Pons (tissue), 1 donor: ENCODE measurements around the gene TMPRSS15.

Source experiments
- DNase-seq: peaks from one replicate; pipeline ENCODE4 v3.0.0-alpha.2; 2016; ENCODE audit warnings: low spot score

TMPRSS15 gene

DNA sequence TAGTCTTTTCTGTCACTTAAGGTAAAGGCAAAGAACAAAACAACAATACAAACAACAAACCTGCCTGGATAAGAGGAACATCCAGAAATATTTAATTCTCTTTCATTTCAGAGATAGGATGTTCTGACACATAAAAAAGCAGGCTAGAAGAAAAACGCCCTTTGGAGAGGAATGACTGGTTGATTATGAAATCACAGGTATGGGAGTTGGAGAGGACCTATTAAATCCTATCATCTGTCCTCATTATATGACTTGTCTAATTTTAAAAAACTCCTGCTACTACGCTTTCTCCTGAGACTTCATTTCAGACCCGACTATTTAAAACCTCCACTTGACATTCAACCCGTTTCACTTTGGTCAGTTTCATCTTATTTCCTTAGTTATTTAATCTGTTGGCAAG is 54.1 kb downstream of the TMPRSS15 start:
- no peak for DNase-seq

DNA sequence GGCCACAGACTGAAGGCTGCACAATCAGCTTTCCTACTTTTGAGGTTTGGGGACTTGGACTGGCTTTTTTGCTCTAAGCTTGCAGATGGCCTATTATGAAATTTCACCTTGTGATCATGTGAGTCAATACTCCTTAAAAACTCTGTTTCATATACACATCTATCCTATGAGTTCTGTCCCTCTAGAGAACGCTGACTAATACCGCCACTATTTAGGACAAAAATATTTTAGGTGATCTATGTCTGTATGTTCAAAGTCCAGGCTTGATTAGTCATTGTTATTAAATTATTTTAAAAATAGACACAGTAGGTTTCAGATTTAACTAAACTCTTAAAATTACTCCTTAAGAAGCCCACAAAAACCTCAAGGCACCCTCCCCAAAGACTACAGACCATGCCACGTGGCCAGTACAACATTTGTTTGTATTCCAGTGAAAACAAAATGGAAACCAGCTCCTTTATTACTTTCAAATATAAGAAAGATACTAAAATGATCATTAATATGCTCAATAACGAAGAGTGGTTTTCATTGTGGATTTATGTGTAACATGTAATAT is 63.1 kb downstream of the TMPRSS15 start:
- DNase-seq = no peak

DNA sequence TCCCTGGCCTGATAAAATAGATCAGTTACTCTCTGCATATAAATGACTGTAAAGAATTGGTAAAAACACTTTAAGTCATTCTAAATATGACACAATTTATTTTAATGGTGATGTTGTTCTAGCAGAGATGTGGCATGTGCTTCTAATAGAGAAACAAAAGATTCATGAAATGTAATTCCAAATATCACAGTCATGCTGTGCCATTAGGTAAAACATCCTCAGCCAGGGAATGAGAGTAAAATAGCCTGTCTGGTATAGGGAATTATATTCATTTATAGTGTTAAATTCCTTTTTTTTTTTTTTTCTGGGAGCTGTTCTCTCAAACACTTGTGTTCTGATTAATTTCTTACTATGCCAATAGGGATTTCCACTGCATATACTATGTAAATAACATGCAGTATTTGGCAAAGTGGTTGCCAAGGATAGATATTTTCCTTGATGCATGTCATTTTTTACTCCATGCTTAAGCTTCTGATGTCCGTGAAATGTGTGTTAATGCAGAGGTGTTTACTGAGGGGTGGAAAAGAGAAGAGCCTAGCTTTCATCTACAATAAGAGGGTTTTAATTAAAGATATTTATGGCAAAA is 67.8 kb downstream of the TMPRSS15 start:
- no peak for DNase-seq

DNA sequence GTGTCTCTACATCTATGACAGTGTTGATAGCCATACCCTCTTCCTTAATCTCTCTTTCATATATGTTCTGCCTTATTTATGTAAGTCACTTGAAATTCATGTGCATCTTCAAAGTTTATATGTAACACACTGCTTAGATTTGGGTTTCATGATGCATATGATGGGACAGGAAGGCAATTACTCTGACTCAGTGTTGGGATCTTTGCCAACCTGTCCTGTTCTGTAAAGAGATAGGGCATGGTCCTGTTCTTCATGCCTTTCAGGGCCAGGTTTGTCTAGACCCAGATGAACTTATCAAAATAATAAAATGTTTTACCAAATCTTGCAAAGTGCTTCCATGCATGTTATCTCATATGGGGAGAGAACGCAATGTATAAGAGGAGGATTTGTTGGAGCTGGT is 69.5 kb downstream of the TMPRSS15 start:
- no peak for DNase-seq

DNA sequence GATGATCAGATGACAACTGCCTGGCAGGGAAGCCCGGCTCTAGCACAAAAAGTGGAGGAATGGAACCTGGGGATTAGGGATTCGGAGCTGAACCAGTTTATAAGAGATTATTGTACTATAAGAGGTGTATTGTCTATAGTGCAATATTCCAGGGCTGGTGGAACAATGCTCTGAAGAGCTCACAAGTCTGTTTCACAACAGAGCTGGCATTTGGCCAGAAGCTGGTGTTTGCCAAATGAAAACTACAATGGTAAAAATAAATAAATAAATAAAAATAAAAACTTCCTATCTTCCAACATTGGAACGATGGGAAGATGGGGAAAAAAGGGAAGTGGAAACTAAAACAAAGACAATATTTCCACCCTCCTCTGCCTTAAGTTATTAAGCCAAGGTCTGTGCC is 85.4 kb downstream of the TMPRSS15 start:
- DNase-seq = no peak

DNA sequence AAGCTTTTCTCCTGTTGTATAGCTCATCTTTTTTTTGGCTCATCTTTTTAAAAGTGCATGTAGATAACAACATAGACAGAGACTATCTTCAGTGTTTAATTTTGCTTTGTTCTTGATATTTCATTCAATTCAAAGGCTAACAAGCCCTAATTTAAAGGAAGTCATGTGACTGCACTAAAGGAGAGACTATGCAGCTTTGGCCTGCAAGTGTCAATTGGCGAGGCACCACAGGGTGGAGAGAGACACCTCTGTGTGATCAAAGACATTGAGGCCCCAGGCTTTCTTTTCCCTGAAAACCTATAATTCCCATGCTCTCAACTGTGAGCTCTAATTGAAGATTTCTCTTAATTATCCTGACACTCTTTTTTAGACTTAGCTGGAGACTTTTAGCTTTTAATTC is 105.4 kb downstream of the TMPRSS15 start:
- no peak for DNase-seq

DNA sequence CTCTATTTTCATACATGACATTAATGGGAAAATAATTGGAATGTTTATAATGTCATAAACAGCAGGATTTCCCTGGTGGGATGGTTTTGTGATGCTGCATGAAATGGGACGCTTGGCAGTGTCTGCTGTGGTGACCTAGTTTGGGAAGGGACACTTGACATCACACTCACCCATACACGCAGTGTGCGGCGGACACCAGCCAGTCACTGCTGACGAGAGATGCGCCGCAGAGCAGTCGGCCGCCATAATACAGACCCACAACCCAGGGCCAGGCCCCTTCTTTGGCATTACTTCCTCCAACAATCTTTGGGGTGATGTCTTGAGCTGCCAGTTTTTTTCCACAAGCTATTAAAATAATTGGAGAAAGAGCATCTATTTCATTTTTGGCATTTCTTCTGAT is 109.5 kb downstream of the TMPRSS15 start:
- no peak for DNase-seq

DNA sequence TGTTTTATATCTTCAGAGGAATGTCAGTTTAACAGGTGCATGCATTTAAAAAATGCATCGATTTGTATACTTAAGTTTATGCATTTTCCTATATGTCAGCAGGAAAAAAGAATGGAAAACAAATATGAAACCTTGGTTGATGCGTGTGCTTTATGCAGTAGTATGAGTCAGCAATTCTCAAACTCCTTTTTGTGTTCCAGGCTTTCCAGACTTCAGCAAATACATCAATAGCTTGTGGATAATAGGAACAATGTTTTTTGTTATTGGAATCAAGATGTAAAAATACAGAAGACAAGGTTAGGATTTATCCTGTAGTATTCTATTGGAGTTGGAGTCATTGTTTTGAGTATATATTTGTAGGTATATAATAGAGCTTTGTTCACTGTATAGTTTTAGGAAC is 113.7 kb downstream of the TMPRSS15 start:
- no peak for DNase-seq

DNA sequence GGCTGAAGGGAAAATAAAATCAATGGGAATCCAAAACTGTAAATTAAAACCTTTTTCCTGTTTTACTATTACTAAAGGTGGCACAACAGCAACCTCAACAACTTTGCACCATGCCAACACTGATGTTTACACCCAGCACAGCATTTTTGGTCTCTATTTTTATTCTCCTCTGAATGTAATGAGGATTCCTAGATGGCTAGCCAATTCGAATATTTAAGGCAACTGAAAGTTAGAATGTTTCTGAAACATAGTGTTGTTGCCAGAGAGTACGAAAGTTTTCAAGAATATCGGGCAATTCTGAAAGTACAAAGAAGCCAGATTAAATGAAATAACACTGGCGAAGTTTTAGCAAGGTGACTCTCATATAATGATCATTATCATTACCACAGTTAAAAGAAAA is 118.2 kb downstream of the TMPRSS15 start:
- no peak for DNase-seq

DNA sequence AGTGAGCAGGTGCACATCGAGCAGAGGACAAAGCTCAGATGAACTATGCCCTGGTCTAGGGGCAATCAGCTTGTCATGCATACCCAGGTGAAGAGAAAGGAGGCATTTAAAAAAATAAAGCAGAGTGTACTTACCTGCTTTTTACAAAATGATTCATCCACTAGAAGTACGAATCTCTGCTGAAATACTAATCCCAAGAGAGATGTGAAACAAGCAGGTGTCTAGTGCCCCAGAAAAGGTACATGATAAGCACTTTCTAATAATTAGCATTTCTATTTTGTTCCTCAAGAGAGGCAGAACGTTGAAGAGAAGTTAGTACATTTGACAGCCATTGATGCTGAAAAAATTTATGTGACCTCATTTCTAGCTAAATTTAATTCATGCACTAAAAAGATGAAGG is 127.8 kb downstream of the TMPRSS15 start:
- no peak for DNase-seq

DNA sequence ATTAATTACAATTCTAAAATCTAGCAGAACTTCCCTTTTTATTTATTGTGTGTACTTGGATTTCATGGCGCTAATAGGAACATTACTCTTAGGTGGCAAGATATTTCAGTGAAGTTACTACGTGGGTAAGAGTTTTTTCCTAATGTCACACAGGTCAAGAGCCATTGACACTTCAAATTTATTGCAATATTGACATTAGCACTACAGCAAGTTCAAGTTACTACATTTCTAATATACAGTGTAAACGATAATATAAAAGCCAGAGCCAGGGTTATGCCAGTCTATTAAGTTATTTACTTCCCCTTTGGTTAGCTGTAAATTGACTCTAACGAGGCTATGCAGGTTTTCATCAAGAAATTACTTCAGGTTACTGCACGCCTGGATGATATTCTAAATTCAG is 129.2 kb downstream of the TMPRSS15 start:
- DNase-seq = no peak

DNA sequence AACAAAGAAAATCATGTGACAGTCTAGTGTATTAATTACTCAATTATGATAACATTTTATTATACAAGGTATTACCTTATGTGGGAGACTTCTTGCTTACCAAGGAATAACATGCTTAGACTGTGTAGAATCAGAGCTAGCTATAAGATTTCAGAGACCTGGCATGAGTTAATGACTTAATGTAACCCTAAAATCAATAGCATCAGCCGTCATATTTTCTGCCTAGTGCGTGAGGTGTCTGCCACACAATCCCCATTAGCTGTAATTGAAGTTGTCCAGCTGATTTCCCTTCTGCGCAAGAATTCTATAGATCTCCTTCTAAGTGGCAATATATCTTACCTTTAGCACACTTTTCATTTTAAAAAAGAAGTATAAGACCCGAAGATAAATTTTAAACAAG is 130.2 kb downstream of the TMPRSS15 start:
- DNase-seq = no peak

DNA sequence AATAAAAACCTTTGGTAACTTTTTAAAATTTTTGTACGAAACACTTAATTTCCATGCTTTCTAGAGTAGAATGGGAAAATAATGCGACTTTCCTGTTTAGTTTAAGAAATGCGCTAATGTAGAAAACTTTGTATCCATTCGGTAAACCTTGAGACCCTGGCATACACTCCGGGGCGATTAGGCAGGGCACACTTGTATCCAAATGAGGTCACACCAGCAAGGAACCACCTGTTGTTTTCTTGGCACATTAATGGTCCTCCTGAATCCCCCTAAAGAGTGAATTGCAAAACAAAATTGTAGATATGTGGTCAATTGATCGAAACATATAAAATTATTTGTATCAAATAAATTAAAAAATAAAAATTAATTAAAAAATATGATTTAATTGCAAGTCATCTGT is 133.7 kb downstream of the TMPRSS15 start:
- no peak for DNase-seq

DNA sequence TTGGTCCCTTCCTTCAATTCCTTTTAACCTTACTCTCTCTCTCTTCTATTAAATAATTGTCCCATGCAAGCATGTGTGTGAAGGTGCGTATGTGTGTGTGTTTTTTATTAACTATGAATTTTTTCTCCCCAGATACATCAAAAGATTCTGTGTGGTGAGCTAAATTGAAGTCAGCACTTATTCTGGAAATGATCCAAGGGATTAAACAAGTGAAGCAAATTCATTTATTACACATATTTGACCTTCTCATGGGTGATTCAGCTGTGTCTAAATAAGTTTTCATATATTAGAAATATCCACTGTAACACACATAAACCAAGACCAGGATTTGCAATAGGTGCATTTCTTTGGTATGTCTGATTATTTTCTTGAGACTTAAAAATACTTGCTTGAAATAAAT is 134.7 kb downstream of the TMPRSS15 start:
- no peak for DNase-seq

DNA sequence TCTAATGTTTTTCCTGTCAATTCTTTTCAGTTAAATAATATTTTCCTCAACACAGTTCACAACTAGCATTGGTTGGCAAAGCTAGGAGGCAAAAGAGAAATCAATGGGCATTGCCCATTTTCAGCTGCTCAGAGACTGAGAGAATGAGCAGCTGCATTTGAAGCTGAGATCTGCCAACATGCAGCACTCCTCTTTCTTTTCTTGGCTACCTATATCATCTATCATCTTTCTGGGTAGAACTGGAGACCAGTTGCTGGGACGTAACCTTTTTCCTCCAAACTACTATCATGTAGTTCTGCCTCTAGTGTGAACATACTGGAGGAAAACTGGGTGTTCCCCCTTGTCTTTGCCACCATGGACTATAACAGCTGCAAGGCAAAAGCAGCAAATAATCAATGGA is 136.1 kb downstream of the TMPRSS15 start:
- DNase-seq = no peak

DNA sequence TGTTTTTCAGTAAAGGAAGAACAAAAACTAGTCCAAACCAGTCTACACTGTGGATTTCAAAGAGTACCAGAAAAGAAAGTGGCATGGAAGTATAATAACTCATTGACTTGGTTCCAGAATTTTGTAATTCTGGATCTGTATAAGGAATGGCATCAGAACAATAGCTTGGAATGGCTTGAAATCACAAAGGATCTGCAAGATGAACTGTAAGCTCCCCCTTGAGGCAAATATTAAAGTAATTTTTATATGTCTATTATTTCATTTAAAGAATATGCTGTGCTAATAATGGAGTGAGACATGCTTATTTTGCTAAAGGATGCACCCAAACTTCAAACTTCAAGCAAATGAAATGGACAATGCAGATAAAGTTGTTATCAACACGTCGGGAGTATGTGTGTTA is 137.6 kb downstream of the TMPRSS15 start:
- no peak for DNase-seq

DNA sequence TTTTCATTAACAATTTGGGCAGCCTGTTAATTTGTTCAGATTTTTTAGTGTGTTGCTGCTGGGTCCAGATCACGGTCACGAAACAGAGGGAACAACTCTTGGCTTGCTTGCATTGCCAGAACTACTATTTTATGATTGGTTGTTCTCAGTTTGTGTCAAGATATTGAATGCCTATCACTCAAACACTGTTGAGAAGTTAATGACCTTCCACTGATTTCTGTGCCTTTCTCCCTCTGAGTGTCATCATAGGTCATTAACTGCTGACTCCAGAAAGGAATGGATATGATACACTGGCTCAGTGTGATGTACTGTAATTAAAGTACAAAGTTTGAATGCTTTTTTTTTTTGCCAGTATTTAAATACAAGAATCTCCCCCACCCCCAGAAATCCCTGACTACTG is 149.8 kb downstream of the TMPRSS15 start:
- DNase-seq = no peak

DNA sequence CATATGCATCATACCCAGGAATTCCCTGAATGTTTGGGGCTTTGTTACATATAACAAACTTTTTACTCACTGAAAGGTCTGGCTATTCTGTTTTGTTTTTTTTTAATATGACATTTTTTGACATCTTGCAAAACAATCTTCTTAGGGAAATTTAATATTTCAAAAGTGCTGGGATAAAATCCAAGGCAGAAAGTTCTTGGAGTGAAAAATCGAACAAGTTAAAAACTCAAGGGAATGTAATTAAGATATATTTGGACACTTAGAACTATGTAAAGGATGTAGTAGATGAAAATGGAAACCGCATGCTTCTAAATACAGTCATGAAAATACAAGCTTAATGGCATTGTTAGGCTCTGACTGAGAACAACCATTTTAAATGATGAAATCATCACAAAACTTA is 150.4 kb downstream of the TMPRSS15 start:
- DNase-seq = no peak

DNA sequence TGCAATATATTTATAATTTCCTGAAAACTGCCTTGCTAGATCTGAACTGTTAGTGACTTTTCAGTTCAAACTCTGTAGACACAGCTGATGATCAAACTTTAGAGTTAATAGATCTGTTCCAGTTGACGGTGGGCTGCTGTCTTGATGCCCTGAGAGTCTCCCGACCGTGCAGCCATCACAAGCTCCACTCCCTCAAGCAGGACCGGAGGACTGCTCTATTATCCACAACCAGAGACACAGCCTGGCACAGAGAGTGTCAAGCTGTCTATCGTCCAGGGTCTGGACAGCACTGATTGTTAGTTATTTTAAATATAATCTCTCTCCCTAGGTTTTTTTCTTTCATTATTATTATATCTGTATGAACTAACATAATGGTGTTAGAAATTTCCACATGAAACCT is 150.9 kb downstream of the TMPRSS15 start:
- DNase-seq = no peak

DNA sequence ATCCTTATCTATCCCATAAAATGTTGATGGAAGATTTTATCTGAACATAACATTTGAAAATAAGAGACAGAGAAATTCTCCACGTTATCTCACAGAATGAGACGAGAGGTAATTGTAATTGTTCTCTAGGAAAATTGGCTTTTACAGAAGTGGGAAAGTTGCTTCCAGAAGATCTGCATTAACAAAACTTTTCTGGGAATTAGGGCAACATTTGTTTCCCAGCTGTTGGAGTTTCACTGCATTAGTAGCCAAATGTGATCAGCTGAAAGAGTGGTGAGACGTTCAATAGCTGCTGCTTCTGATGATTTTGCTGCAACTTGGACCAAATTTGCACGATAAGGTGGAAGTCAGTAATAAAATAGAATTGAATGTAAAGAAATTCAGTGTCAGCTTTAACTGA is 151.3 kb downstream of the TMPRSS15 start:
- no peak for DNase-seq

DNA sequence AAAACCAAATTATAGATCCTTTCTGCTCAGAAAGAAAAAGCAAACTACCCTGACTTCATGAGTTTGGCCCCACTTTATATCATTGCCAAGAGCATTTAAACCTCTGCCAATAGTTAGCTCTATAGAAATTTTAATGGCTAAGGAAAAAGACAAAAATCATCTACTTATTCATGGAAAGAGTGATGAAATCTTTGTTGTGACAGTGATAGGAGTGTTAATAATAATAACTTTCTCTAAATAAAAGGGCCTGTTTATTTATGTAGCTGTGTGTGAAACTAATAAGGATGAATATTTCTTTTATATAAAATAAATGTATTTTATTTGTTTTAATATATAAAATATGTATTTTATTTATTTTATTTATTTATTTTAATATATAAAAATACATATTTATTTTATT is 152.5 kb downstream of the TMPRSS15 start:
- DNase-seq = no peak

DNA sequence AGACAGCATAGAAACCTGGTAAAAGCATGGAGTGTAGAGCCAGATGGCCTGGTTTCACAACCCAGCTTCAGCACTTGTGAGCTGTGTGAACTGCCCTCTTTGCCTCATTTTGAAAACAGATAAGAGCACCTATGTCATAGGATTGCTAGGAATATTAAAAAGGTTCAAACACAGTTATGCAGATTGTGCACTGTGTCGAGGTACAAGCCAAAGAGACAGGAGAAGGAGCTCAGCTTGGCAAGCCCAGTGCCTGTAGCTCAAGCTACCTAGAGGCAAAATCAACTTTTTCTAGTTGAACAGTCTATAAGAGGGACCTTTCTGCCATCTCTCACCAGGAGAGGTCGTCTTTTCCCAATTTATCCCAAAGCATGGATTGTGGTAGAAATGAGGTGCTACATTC is 153.9 kb downstream of the TMPRSS15 start:
- no peak for DNase-seq

DNA sequence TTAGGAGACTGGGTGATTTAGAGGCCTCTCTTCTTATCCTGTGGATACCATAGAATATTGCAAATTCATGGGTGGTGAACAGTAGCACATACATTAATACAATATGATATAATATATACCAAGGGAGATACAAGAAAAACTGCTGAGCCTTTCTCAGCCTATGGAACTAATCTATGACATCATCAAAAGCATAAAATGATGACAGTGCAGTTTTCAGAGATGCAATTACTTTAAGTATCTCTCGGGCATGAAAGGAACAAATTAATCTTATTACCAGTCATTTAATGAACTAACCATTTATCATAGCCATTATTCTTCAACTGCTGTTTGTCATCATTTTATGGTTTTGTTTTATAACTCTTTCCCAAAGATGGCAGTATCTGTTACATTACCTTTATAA is 155.4 kb downstream of the TMPRSS15 start:
- DNase-seq = no peak

DNA sequence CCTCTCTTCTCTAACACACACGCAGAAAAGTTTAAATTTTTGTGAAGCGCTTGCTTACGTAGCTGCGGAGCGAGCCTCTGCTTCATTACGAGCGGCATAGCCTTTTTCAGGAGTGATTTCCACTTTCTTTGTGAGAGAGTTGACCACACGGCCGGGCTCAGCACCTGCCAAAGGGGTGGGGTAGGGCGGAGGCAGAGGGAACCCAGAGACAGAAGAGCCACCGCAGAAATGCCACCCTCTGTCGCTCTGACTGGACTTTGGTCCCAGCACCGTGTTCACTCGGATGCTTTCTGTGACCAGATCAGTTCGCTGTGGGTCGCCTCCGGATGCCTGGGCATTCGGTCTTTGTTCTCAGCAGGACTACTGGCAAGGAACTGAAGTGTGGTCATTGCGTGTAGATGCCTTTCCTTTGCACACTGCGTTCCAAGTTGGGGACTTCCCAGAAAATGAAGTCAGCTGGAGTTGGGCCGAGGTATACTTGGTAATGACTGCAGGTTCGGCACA is 158.1 kb downstream of the TMPRSS15 start:
- DNase-seq = no peak
